ENCODE measurements around the gene PIP5K1B. TPM values are rescaled to one million over a fixed set of nuclear protein-coding genes. Genes with fewer than 3 reads are reported as not detected.

The PIP5K1B gene
- total RNA-seq, 1 experiment from 2014 or later: not detected

DNA sequence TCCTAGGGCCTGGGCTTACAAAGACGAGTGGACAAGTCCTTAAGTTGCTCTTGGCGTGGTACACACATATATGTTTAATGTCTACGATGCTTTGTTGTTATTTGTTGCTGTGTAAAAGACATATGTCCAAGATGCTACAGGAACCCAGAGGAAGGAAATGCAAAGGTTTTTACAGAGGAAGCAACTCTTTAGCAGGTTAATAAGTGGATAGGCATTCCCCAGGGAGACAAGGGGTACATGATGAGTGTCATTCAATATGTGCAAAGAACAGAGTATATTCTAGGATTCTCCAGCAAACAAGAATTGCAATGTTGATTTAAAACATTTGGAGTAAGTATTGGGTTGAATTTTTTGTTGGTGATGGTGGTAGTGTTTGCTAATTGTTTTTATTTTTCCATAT, 92.1 kb downstream of the PIP5K1B start:
- ChIA-PET CTCF (no interaction called here), POLR2A (no interaction called here)
- no peak for DNase-seq (ENCODE audit: low read depth, low spot score)
- Histone ChIP-seq H3K9me3 (ENCODE audit: control insufficient read depth, insufficient read depth, low read depth, low read length) (no peaks in the 10 kb centered on the region), H3K27me3 (ENCODE audit: control insufficient read depth, insufficient read depth, low read length) (peaks cover 5% of the 10 kb centered on the region; the same call in 1 of the 2 replicates), H3K4me1 (ENCODE audit: control insufficient read depth, insufficient read depth, low read length) (no peaks in the 10 kb centered on the region), H3K27ac (ENCODE audit: low read length) (no peak overlapping the region), H3K36me3 (ENCODE audit: control insufficient read depth, insufficient read depth, low read length) (no peaks in the 10 kb centered on the region), H3K4me3 (ENCODE audit: low read depth in 2 of 2, low read length in 2 of 2) (no peak overlapping the region)
- in situ Hi-C loops (cut with HindIII; ENCODE audit: low pct_unique_long_range_greater_than_20kb, low sequenced_read_pairs): no loop called here
- ATAC-seq: no peak
- intact Hi-C loops (cut with micrococcal nuclease; ENCODE audit: unreplicated experiment): no loop called here
- BruUV-seq (replicated peaks): no TSS peak
- TF ChIP-seq POLR2AphosphoS5 (IDR thresholded peaks at IDR 0.05; ENCODE audit: low read depth, low read length) (no peak), TCF7L2 (IDR thresholded peaks at IDR 0.05; ENCODE audit: low read depth, low read length) (no peak), SIN3A (IDR thresholded peaks at IDR 0.05; ENCODE audit: borderline replicate concordance, insufficient read depth, low read depth, low read length) (no peak), CTCF (IDR thresholded peaks at IDR 0.05) (no peak)
- TF ChIP-seq, protein P1, sequence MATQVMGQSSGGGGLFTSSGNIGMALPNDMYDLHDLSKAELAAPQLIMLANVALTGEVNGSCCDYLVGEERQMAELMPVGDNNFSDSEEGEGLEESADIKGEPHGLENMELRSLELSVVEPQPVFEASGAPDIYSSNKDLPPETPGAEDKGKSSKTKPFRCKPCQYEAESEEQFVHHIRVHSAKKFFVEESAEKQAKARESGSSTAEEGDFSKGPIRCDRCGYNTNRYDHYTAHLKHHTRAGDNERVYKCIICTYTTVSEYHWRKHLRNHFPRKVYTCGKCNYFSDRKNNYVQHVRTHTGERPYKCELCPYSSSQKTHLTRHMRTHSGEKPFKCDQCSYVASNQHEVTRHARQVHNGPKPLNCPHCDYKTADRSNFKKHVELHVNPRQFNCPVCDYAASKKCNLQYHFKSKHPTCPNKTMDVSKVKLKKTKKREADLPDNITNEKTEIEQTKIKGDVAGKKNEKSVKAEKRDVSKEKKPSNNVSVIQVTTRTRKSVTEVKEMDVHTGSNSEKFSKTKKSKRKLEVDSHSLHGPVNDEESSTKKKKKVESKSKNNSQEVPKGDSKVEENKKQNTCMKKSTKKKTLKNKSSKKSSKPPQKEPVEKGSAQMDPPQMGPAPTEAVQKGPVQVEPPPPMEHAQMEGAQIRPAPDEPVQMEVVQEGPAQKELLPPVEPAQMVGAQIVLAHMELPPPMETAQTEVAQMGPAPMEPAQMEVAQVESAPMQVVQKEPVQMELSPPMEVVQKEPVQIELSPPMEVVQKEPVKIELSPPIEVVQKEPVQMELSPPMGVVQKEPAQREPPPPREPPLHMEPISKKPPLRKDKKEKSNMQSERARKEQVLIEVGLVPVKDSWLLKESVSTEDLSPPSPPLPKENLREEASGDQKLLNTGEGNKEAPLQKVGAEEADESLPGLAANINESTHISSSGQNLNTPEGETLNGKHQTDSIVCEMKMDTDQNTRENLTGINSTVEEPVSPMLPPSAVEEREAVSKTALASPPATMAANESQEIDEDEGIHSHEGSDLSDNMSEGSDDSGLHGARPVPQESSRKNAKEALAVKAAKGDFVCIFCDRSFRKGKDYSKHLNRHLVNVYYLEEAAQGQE (IDR thresholded peaks at IDR 0.05; ENCODE audit: insufficient read depth in 1 of 2, low read depth in 2 of 2, low read length in 1 of 2): no peak

GRCh38 chr9:68798423-68798822, 93.4 kb downstream of the PIP5K1B start:
- Histone ChIP-seq H3K4me3 (ENCODE audit: low read depth in 2 of 2, low read length in 2 of 2) (no peak overlapping the region), H3K9me3 (ENCODE audit: control insufficient read depth, insufficient read depth, low read depth, low read length) (no peaks in the 10 kb centered on the region), H3K36me3 (ENCODE audit: control insufficient read depth, insufficient read depth, low read length) (no peaks in the 10 kb centered on the region), H3K27ac (ENCODE audit: low read length) (no peak overlapping the region), H3K4me1 (ENCODE audit: control insufficient read depth, insufficient read depth, low read length) (no peaks in the 10 kb centered on the region), H3K27me3 (ENCODE audit: control insufficient read depth, insufficient read depth, low read length) (peaks cover 5% of the 10 kb centered on the region; the same call in 1 of the 2 replicates)
- no TSS peak for BruUV-seq (replicated peaks)
- in situ Hi-C loops (cut with HindIII; ENCODE audit: low pct_unique_long_range_greater_than_20kb, low sequenced_read_pairs) (no loop called here), intact Hi-C loops (cut with micrococcal nuclease; ENCODE audit: unreplicated experiment) (no loop called here)
- ATAC-seq (no peak), DNase-seq (ENCODE audit: low read depth, low spot score) (no peak)
- ChIA-PET CTCF (no interaction called here), POLR2A (no interaction called here)
- TF ChIP-seq POLR2AphosphoS5 (IDR thresholded peaks at IDR 0.05; ENCODE audit: low read depth, low read length) (no peak), CTCF (IDR thresholded peaks at IDR 0.05) (no peak), SIN3A (IDR thresholded peaks at IDR 0.05; ENCODE audit: borderline replicate concordance, insufficient read depth, low read depth, low read length) (no peak)
